Heart left ventricle (tissue), 16 donors: ENCODE data around the gene THSD4. TPM values are rescaled to one million over a fixed set of nuclear protein-coding genes. Genes with fewer than 3 reads are reported as not detected.

Experiments used
- ATAC-seq, 4 donors: fragments of 200-7000 bp; cut with Tn5 transposase; one replicate each; pipeline ENCODE4 v1.9.1; 2020 to 2022; ENCODE audit warnings: moderate library complexity in 4 of 4, mild to moderate bottlenecking in 3 of 4, moderate number of reproducible peaks in 1 of 4
- DNase-seq, 5 donors: peaks; one replicate each; pipeline ENCODE4 v3.0.0-alpha.2; 2020
- H3K27ac ChIP-seq, 12 donors: fragments of 200-600 bp; sonication (generic) in 4 of 12; one replicate each; pipeline versions ENCODE4 v1.5.0 to v1.8.0; 2016 to 2022; ENCODE audit warnings: mild to moderate bottlenecking in 2 of 12
- H3K27me3 ChIP-seq, 9 donors: fragments of 200-600 bp; sonication (generic) in 2 of 9; one replicate each; pipeline versions ENCODE4 v1.5.1 to v1.8.0; 2016 to 2022; ENCODE audit warnings: mild to moderate bottlenecking in 3 of 9
- H3K36me3 ChIP-seq, 9 donors: fragments of 200-600 bp; sonication (generic) in 2 of 9; one replicate each; pipeline versions ENCODE4 v1.5.0 to v1.8.0; 2018 to 2022; ENCODE audit warnings: mild to moderate bottlenecking in 2 of 9
- H3K4me1 ChIP-seq, 12 donors: fragments of 200-600 bp; sonication (generic) in 4 of 12; one replicate each; pipeline versions ENCODE4 v1.5.0 to v1.8.0; 2016 to 2022; ENCODE audit warnings: mild to moderate bottlenecking in 3 of 12
- H3K4me3 ChIP-seq, 12 donors: fragments of 200-600 bp; sonication (generic) in 4 of 12; one replicate each; pipeline versions ENCODE4 v1.5.0 to v1.8.0; 2017 to 2022; ENCODE audit warnings: mild to moderate bottlenecking in 9 of 12, moderate library complexity in 4 of 12
- H3K9me3 ChIP-seq, 12 donors: fragments of 200-600 bp; sonication (generic) in 4 of 12; one replicate each; pipeline versions ENCODE4 v1.5.0 to v1.8.0; 2016 to 2022; ENCODE audit warnings: mild to moderate bottlenecking in 1 of 12
- CTCF ChIP-seq, 12 donors: fragments of 200-600 bp; sonication (generic) in 4 of 12; IDR thresholded peaks; one replicate each; pipeline versions ENCODE4 v1.5.0 to v1.8.0; 2018 to 2022; ENCODE audit warnings: antibody characterized with exemption in 12 of 12, mild to moderate bottlenecking in 5 of 12
- POLR2A ChIP-seq, 2 donors: fragments of 450-650 bp; IDR thresholded peaks; one replicate each; pipeline ENCODE4 v1.6.1; 2017; ENCODE audit warnings: antibody characterized with exemption in 2 of 2, mild to moderate bottlenecking in 2 of 2, moderate library complexity in 2 of 2
- WGBS, 4 donors: extraction: QIAGEN DNeasy Blood & Tissue Kit in 2 of 4; methylation state at CpG; one replicate each; pipeline versions ENCODE4 v1.1.5 to v1.1.7; 2013 to 2018; 5-methylcytosine and 5-hydroxymethylcytosine counted together
- intact Hi-C, 10 donors: fragments of 100-400 bp; cut with DNase I; formaldehyde crosslinking; loops; one replicate each; pipeline versions ENCODE4 v1.11.1 to v1.14.2; 2022
- polyA plus RNA-seq, 2 donors: library from polyadenylated mRNA; stranded (reverse); fragments of 200-250 nt; gene quantifications; one replicate each; pipeline ENCODE4 v1.2.3, GENCODE V29; 2013
- total RNA-seq, 9 donors: library from RNA; depleted of rRNA in 2 of 9; stranded (reverse); fragments of >200 nt in 2 of 9; fragmentation: NEBNext Ultra II Directional in 3 of 9; extraction: Animal tissue kit (Norgen Biotek cat#: 25700) in 3 of 9; gene quantifications; one replicate each; pipeline versions ENCODE4 v1.1.0 to v1.2.4, GENCODE V29; 2016 to 2023
- donor health status: ischemic (EF 13 %, LVEDD 7.1; RV severe dilation, severe dysfunction).
- donor health status: healthy with polysubstance abuse.
- donor health status: DM: no; HTN: yes; CAD: no.
- donor health status: DM: no; HTN: no; CAD: no.
- donor health status: ischemic (EF 25% LVEDD 6.9; RV normal size, moderate dysfunction).
- donor health status: ischemic (EF 25% LVEDD 5.7; RV mildly dilated, moderate dysfunction).
- donor health status: healthy.
- donor health status: DM: yes; HTN: yes; CAD: no.
- donor health status: ischemic (EF 35%, LVEDD 5.7; RV mildly dilated, moderate dysfunction).
- donor health status: nonischemic (EF 11% LVEDD 7.7; RV severe dilation, severe dysfunction).
- donor health status: DM: yes; HTN: yes; CAD: no.
- donor health status: PGD.
- donor health status: ischemic (EF 29% LVEDD 5.4; RV normal size, mild dysfunction).
- donor health status: nonischemic (EF 23%, LVEDD 6.1; RV moderate dilation, normal function).

THSD4 gene
- total and polyA plus RNA-seq, 11 donors: 32.6 to 206 (median 93.2) TPM

- peaks cover 0 to 59% (median 19%) of the 10 kb centered on the region in 12 donors for H3K4me1 ChIP-seq
- DNase-seq: peak in 1 of 5 donors; percentile 54
These were observed 38.7 kb downstream of the THSD4 start for GRCh38 chr15:71153823-71154524.

GRCh38 chr15:71154607-71155200 is 39.4 kb downstream of the THSD4 start:
- 76 to 80% (median 77%) methylated on average over 4 of the region's 4 CpGs for WGBS, 4 donors

More at GRCh38 chr15:71153823-71154524, 38.7 kb downstream of the THSD4 start:
- Histone ChIP-seq H3K27me3 (no peaks in the 10 kb centered on the region), H3K36me3 (peaks cover 0 to 6% (median 0%) of the 10 kb centered on the region in 9 donors), H3K27ac (peak overlapping the region in 10 of 12 donors; percentile 23 to 87 (median 62)), H3K4me3 (no peak overlapping the region), H3K9me3 (no peaks in the 10 kb centered on the region)
- ATAC-seq: peak; percentile 28 to 81 (median 58)
- intact Hi-C loops: loop anchor here in 3 of 10 donors (5.0 kb wide), 3 partner anchors 37 to 88 kb away; partner anchors contain the start of gene THSD4 (in 1 of the 3)
- WGBS, 4 donors: 36 to 46% (median 40%) methylated on average over 8 of the region's 8 CpGs
- TF ChIP-seq CTCF (IDR thresholded peaks at IDR 0.05): no peak
- no peak for TF ChIP-seq POLR2A (IDR thresholded peaks at IDR 0.05)

GRCh38 chr15:71155534-71155933 is 40.3 kb downstream of the THSD4 start:
- intact Hi-C loops: loop anchor here in 1 of 10 donors (5.0 kb wide), 1 partner anchor 42 kb away; no protein-coding TSS in a partner anchor
- Histone ChIP-seq H3K27me3 (no peaks in the 10 kb centered on the region), H3K4me1 (peaks cover 0 to 44% (median 11%) of the 10 kb centered on the region in 12 donors), H3K9me3 (no peaks in the 10 kb centered on the region), H3K27ac (peak overlapping the region in 7 of 12 donors; percentile 12 to 87 (median 70)), H3K36me3 (peaks cover 0 to 6% (median 0%) of the 10 kb centered on the region in 9 donors), H3K4me3 (no peak overlapping the region)
- no peak for TF ChIP-seq POLR2A (IDR thresholded peaks at IDR 0.05)
- no peak for TF ChIP-seq CTCF (IDR thresholded peaks at IDR 0.05)
- no peak for ATAC-seq
- no peak for DNase-seq
- WGBS, 4 donors: 42 to 79% (median 60%) methylated on average over 2 of the region's 2 CpGs

More at GRCh38 chr15:71154607-71155200, 39.4 kb downstream of the THSD4 start:
- Histone ChIP-seq H3K27ac (peak overlapping the region in 10 of 12 donors; percentile 23 to 87 (median 62)), H3K4me1 (peaks cover 0 to 52% (median 16%) of the 10 kb centered on the region in 12 donors), H3K36me3 (peaks cover 0 to 6% (median 0%) of the 10 kb centered on the region in 9 donors), H3K27me3 (no peaks in the 10 kb centered on the region), H3K9me3 (no peaks in the 10 kb centered on the region), H3K4me3 (no peak overlapping the region)
- ATAC-seq (peak in 1 of 4 donors; percentile 7), DNase-seq (no peak)
- TF ChIP-seq CTCF (IDR thresholded peaks at IDR 0.05) (no peak), POLR2A (IDR thresholded peaks at IDR 0.05) (no peak)
- intact Hi-C loops: loop anchor here in 3 of 10 donors (5.0 kb wide), 4 partner anchors 37 to 88 kb away; partner anchors contain the start of gene THSD4 (in 1 of the 3)

DNA sequence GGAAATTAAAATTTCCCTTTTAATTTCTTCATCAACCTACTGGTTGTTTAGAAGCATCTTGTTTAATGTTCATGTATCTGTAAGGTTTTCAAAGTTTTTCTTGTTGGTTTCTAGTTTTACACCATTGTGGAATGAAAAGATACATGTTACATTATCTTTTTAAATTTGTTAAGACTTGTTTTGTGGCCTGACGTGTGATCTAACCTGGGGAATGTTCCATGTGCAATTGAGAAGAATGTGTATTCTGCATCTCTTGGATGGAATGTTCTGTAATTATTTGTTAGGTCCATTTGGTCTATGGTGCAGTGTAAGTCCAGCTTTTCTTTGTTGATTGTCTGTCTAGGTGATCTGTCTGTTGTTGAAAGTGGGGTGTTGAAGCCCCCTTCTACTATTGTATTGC is 45.7 kb downstream of the THSD4 start:
- H3K36me3 ChIP-seq: peaks cover 0 to 5% (median 0%) of the 10 kb centered on the region in 9 donors
- intact Hi-C loops: no loop called here
- TF ChIP-seq POLR2A (IDR thresholded peaks at IDR 0.05) (no peak), CTCF (IDR thresholded peaks at IDR 0.05) (no peak)
- H3K27me3 ChIP-seq: no peaks in the 10 kb centered on the region
- H3K4me1 ChIP-seq: peaks cover 0 to 6% (median 0%) of the 10 kb centered on the region in 12 donors
- peaks cover 0 to 13% (median 0%) of the 10 kb centered on the region in 12 donors for H3K9me3 ChIP-seq
- DNase-seq (no peak), ATAC-seq (no peak)
- WGBS, 4 donors: 61 to 69% (median 65%) methylated on average over 1 of the region's 1 CpG
- peak overlapping the region in 1 of 12 donors; percentile 41 for H3K27ac ChIP-seq
- H3K4me3 ChIP-seq: no peak overlapping the region
